GM20000 (cell line): Measurements from ENCODE around the gene DNAJC28.
"Not testable (repeated sequence)": the region's sequence is repeated elsewhere in the genome, so short reads cannot be mapped to it uniquely, and the experiment has no call there.

Experiments
- DNase-seq: peaks from one replicate; pipeline ENCODE4 v3.0.0; 2012; ENCODE audit warnings: low spot score
- CTCF ChIP-seq: IDR thresholded peaks from 2 replicates; pipeline ENCODE4 v1.5.1; 2012; ENCODE audit warnings: mild to moderate bottlenecking, control low read depth; ENCODE audit errors: extremely low read depth, missing control alignments

The DNAJC28 gene

GRCh38 chr21:33522297-33522952 lies 30.9 kb upstream of the DNAJC28 start:
- no peak for DNase-seq
- no peak for TF ChIP-seq CTCF

- DNase-seq = no peak
These were observed 27.4 kb upstream of the DNAJC28 start for GRCh38 chr21:33518899-33519298.

GRCh38 chr21:33514229-33514628 lies 22.7 kb upstream of the DNAJC28 start:
- no peak for TF ChIP-seq CTCF
- DNase-seq = no peak

More at GRCh38 chr21:33518899-33519298, 27.4 kb upstream of the DNAJC28 start:
- TF ChIP-seq CTCF = no peak

- no peak for DNase-seq
These were observed 21.0 kb upstream of the DNAJC28 start for GRCh38 chr21:33512481-33512880.

GRCh38 chr21:33511639-33512038 lies 20.1 kb upstream of the DNAJC28 start:
- TF ChIP-seq CTCF = no peak
- DNase-seq = no peak

More at GRCh38 chr21:33512481-33512880, 21.0 kb upstream of the DNAJC28 start:
- TF ChIP-seq CTCF = no peak

GRCh38 chr21:33510826-33511225 lies 19.3 kb upstream of the DNAJC28 start:
- no peak for TF ChIP-seq CTCF

GRCh38 chr21:33507003-33507402 lies 15.5 kb upstream of the DNAJC28 start:
- DNase-seq = not testable (repeated sequence)

More at GRCh38 chr21:33510826-33511225, 19.3 kb upstream of the DNAJC28 start:
- no peak for DNase-seq

GRCh38 chr21:33505833-33506232 lies 14.3 kb upstream of the DNAJC28 start:
- no peak for DNase-seq

More at GRCh38 chr21:33505833-33506232, 14.3 kb upstream of the DNAJC28 start:
- no peak for TF ChIP-seq CTCF
